Activated effector memory CD4-positive, alpha-beta T cell treated with Interleukin-2 at 50 U/mL for 16 hours (primary cell): ENCODE data around the gene BTN1A1.
"Not testable (repeated sequence)": the region's sequence is repeated elsewhere in the genome, so short reads cannot be mapped to it uniquely, and the experiment has no call there.

Source experiments
- DNase-seq: peaks from one replicate; pipeline ENCODE4 v3.0.0-alpha.2; 2020

Gene BTN1A1, protein sequence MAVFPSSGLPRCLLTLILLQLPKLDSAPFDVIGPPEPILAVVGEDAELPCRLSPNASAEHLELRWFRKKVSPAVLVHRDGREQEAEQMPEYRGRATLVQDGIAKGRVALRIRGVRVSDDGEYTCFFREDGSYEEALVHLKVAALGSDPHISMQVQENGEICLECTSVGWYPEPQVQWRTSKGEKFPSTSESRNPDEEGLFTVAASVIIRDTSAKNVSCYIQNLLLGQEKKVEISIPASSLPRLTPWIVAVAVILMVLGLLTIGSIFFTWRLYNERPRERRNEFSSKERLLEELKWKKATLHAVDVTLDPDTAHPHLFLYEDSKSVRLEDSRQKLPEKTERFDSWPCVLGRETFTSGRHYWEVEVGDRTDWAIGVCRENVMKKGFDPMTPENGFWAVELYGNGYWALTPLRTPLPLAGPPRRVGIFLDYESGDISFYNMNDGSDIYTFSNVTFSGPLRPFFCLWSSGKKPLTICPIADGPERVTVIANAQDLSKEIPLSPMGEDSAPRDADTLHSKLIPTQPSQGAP

DNA sequence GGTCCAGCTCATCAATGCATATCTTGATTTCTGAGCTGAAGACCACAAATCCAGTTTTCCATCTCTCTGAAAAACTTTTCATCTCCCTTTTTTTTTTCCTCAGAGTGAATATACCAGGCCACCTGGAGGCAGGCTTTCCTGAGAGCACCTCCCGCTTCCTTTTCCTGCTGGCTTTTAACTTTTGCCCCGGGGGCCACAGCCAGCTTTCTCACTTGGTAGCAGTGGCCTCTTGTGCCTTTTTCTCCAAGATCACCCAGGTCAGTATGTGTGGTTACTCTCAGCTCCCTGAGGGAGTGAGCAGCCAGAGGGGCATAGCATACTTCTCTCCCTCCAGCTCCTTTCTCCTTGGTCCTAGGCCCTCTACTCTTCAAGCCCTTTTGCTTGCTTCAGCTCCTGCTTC lies at the start of gene BTN1A1:
Gene BTN1A1 (plus strand): TSS at position 202 of the 400 bp plus-strand sequence. CDS start 984 bp downstream, outside the sequence.
- no peak for DNase-seq

DNA sequence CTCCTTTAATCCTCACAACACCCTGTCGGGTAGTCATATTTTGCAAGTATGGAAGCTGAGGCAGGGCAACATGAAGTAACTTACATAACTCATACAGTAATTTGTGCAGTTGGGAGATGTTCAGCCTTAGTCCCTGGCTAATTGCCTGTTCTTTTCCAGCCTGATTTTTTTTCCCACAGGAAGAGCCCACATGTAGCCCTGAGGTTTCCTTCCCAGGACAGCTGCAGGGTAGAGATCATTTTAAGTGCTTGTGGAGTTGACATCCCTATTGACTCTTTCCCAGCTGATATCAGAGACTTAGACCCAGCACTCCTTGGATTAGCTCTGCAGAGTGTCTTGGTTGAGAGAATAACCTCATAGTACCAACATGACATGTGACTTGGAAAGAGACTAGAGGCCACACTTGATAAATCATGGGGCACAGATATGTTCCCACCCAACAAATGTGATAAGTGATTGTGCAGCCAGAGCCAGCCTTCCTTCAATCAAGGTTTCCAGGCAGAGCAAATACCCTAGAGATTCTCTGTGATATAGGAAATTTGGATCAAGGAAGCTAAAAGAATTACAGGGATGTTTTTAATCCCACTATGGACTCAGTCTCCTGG lies 47.4 kb upstream of the BTN1A1 start:
- DNase-seq, result no peak

DNA sequence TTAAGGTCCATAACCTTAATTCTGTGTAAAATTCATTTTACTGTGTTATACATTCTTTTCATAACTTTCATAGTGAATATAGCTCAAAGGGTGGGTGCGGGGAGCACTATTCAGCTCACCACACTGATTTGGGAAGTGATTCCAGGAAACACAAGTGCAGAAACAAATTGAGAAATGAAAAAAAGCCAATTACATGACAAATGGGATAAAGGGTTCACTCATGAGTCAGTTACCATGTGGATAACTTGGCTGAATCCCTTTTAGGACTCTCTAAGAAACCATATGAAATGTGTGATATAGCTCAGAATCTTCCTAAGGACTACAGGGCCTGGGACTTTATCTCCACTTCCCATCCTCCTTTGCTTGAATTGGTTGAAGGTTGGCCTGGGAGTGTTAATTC lies 45.5 kb upstream of the BTN1A1 start:
- DNase-seq, result no peak

DNA sequence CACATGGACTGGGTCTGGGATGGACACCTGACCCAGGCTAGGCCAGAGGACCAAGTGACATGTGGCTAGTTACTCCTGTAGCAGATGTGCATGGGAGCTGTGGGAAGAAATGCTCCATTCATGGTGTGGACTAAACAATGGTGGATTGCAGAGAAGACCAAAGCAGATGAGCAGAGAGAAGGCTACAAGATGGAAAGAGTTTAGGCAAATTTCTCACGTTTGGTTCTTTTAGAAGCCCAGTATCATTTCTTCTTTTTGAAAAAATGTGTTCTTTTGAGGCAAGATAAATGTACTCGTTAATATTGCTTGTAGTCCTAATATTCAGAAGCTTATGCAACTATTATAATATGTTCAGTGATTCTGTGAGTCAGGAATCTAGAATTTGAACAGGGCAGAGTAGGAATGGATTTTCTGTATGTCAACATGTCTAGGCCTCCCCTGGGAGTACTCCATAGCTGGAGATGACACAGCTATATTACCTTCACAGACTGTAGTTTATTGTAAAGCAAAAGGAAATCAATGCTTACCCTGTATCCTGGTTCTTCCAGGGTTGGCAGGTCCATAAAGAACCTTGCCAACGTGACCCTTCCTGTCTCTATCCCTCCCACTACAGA lies 44.6 kb upstream of the BTN1A1 start:
- DNase-seq, result no peak

DNA sequence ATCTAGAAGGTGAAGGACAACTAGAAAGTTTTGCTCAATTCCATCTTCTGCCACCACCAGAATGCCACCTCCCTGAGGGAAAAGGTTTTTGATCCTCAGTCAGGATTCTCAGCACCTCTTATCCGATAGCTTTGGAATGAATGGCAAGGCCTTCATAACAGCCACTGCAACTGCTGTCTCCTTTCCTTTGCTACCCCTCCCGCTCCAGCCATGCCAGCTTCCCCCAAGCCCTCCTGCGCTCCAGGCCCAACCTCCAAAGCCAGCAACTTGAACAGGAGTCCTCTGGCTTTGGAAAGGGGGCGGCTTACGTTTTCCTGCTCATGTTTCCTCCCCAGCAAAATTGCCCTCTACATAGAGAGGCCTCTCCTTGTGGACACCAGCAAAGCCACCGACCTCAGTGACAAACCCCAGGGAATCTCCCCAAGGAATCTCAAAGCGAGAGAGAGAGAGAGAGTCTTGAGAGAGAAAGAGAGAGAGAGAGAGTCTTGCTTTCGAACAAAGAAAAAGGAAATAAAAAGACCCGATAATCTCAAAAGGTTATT lies 42.8 kb upstream of the BTN1A1 start:
- no peak for DNase-seq

DNA sequence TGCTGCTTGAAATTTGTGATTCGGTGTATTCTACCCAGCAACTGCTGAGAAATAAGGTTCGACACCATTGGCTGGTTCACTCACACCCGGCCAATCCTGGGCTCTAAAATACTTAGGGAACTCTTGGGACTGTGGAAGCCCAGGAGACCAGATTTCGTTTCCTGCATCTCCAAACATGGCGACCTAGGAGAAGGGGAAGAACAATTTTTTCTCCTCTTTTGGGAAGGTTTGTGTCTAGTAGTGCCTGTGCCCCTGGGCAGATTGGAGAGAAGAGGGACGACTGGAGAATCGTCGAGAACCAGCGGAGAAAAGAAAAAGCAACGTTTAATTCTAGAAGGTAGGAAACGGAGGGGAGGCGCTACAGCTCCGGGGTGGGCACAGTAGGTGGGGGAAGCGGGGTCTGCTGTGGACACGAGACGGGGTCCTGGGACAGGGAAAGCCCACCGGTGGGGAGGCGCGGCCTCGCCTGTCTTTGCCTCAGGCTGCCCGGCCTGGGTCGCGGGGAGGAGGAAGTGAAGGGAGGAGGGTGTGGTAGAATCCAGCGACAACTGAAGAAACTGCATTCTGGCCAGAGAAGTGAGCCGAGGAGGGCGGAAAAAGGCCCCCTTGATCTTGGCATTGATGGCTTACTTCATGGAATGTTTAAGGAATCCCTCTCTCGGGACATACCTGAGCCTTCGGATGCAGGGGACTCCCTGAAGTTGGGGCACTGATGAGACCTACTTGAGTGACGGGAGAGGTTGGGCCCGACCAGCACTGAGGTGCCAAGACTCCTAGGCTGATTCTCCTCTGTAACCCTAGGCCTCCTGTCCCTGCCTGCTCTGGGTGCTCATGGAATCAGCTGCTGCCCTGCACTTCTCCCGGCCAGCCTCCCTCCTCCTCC lies 42.1 kb upstream of the BTN1A1 start, which contains the start of gene BTN2A1:
Gene BTN2A1 (plus strand): TSS at position 150 of the 883 bp plus-strand sequence. CDS start 682 bp downstream, at position 832.
- peak; percentile 41 for DNase-seq

DNA sequence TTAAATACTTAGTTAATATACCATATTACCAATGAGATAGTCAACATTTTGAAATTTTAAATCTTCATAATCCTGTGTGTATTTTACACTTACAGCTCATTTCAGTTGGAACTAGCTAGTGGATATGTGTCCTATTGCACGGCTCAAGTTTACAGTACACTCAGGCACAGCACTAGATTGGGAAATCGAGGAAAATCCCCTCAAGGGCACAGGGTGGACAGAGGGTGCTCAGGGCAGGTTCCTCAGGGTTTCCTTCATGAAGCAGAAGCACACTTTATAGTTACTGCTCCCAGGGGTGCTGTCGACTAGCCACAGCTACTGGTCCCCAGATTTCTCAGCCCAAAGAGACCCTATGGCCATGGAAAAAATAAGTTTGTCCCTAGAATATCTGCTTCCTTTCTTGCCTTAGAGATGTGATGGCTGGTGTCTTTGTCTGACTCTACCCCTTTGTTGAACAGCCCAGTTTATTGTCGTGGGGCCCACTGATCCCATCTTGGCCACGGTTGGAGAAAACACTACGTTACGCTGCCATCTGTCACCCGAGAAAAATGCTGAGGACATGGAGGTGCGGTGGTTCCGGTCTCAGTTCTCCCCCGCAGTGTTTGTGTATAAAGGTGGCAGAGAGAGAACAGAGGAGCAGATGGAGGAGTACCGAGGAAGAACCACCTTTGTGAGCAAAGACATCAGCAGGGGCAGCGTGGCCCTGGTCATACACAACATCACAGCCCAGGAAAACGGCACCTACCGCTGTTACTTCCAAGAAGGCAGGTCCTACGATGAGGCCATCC lies 40.9 kb upstream of the BTN1A1 start:
- DNase-seq, result no peak

DNA sequence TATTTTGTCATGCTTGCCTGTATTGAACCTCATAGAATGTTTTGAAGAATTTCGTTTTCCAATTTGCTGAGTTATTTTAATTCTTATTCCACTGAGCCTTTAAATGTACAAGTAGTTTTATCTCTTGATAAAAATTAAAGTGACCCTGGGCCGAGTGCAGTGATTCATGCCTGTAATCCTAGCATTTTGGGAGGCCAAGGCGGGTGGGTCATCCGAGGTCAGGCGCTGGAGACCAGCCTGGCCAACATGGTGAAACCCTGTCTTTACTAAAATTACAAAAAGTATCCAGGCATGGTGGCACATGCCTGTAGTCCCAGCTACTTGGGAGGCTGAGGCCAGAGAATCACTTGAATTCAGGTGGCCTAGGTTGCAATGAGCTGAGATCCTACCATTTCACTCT lies 38.8 kb upstream of the BTN1A1 start:
- DNase-seq, result not testable (repeated sequence)

DNA sequence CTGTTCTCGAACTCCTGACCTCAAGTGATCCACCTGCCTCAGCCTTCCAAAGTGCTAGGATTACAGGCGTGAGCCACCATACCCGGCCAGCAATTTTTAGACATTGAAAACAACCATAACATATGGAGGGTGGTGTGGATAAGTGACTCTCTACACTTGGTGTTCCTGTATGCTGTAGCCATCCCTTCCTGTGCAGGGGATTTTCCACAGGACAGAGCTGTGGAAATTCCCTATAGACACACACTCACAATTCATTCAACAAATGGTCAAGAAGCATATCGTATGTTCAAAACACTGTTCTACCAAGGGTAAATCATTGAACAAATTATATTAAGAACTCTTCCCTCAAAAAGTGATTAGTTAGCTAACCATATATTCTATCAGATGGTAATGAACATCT lies 36.1 kb upstream of the BTN1A1 start:
- no peak for DNase-seq

DNA sequence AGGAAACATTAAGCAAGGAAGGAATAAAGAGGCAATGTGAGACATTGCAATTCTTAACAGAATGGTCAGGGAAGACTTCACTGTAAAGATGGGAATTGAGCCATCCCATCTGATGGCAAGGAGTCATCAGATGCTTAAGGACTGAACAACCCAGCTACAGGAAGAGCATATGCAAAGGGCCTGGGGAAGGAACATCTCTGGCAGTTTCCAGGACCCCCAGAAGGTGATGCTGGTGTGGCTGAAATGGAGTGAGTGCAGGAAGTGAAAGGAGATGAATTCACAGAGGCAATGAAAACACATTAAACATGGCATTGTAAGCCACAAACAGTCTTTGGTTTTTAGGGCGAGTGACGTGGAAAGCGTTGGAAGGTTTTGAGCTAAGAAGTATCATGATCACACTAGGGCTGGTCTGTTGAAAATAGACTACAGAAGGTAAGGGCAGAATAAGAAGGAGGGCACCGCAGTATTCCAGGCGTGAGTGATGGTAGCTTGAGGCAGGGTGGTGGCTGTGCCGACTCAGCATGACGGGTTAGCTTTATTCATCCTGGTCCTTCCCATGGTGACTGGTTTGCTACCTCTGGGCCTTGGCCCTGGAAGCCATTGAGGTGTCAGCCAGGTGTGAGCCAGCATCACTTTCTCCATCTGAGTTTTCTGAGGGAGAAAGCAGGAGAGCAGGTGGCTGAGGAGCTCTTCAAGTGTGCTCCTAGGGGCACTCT lies 35.5 kb upstream of the BTN1A1 start:
- no peak for DNase-seq

DNA sequence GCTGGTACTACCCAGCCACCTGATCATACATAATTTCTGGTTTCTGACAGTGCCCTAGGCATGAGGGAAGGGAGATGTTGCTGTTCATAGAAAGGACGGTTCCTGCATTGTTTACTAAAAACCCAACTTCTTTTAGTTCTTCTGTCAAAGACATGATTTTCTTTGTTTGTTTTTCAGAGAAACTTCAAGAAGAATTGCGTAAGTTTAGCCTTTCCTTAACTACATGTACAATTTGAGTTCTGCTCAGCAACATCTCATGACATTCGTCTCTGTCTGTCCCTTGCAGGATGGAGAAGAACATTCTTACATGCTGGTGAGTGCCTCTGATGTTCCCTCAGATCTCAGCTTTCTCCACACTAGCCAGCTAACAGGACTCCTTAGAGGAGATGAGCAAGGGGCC lies 34.3 kb upstream of the BTN1A1 start:
- DNase-seq, result no peak

DNA sequence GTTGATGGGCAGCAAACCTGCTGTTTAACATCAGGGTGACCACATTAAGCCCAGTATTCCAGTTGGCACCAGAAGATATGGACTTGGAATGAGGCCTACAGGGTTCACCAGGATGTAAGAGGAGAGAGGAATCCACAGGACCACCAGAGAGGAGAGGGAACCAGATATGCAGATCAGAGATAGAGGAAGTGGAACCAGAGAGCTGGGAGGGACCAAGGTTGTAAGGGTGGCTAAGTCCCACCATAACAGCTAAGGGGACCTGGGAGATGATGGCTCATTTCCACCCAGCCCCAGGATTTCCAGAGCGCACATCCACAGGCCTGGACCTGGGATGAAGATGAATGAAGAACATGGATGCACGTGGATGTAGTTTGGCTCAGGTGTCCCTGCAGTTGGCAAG lies 31.3 kb upstream of the BTN1A1 start:
- no peak for DNase-seq

DNA sequence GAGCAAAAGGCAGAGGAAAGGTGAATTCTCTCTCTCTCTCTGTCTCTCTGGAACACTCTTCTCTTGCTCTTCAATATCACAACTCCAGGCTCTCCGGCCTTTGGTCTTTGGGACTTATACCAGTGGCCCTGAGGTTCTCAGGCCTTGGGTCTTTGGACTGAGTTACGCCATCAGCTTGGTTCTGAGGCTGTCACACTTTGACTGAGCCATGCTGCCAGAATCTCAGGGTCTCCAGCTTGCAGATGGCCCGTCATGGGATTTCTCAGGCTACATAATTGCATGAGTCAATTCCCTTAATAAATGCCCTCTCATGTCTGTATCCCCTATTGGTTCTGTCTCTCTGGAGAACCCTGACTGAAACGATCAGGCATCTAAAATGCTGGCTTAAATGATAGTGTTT lies 29.5 kb upstream of the BTN1A1 start:
- DNase-seq, result no peak

DNA sequence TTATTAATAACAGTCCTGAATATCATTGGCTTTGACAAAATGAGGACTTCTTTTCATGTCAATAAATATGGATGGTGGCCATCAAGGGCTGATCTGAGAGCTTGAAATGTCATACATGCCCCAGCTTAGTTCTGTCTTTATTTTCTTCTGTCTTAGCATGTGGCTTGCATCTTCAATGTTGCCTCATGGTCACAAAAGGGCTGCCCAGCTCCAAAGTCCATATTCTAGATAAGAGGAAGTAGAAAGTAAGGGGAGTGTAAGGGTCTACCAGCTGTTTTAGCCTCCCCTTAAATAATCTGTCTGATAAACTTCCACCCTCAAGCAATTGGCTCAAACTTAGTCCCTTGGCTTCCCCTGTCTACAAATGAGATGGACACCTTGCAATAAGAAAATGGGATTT lies 28.1 kb upstream of the BTN1A1 start:
- DNase-seq, result no peak

DNA sequence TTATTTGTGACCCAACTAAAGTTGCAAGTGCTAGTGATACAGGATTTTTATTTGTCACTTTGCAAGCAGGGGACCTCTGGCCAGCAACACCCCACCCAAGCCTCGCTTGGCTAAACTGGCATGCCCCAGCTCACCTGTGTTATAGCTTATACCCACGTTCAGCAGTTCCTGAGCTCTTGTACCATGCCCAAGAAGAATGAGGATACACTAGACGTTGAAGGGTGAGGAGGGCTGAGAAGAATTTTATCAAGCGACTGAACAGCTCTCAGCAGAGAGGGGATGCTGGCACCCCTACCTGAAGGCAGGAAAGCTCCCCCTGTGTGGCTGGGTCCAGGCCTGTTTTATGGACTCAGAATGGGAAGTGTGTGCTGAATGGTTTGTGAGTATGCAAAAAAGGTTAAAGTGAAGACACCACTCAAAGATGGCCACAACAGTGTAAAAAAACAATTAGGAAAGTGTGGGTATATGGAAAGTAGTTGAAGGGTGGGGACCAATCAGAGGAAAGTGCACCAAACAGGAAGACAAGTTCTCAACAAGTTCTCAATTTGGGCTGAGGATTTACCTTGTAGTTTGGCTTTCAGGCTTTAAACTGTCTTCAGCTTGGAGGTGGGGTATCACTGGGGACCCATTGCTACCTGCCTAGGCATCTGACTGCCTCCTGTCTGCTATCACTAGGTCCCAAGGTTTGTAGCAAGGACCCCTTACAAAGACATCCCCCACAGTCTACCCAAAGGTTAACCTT lies 27.4 kb upstream of the BTN1A1 start:
- no peak for DNase-seq

DNA sequence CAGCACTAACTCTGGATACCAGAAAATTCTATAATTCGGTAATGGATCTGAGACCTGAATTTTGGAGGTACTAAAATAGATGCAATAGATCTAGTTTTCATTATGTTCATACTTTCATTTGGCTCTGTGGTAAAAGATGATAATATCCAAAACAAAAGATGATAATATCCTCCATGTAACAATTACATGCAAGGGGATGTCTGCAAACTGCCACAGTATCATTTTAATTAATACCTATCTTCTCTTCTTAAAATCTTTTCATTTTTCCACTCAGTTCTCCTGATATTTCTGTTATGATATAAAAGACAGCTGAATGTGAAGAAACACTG lies 26.7 kb upstream of the BTN1A1 start:
- no peak for DNase-seq

DNA sequence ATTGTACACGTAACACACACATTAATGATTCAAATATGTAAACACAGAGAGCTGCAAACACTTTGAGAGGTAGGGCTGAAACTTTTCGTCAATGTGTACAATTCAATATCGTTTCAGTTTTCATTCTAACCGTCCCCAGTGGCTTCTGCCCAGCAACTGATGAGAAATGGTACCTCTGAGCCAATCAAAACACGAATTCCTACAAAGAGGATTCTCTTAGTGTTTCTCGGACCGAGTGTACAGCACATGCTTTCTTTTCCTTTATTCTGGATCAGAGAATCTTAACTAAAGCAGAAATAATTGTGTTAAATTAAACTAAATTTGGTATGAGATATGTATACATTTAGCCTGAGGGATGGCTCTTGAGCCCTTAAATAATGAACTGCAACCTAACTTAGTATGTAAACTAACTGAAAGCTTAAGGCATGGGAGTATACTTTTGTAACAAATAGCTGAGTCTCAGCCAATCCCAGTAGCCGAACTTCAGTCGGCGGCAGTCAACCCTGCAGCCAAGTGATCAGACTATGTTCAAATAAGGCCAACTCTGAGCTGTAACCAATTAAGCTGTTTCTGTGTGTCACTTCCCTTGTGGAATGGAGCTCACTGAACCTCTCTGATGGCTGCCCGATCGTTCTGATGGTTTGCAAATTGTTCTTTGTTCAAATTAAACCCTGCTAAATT lies 26.2 kb upstream of the BTN1A1 start:
- peak; percentile 74 for DNase-seq

DNA sequence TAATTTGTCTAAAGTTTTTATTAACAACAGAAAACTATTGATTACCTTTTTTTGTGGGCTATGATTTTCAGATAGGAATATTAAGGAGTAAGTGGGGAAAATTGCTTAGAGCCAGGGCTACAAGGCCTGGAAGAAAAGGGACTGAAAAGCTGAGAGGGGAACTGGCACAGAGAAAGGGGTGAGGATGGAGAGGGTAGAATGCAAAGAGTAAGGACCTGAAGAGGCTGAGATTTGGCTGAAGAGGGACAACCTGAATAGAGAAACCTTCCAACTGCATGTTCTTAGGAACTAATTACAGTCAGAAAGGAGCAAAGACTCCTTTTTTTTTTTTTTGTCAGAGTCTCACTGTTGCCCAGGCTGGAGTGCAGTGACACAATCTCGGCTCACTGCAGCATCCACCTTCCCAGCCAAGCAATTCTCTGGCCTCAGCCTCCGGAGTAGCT lies 25.6 kb upstream of the BTN1A1 start:
- DNase-seq, result no peak
